Tibial nerve (tissue), 4 donors: ENCODE data around the gene GCLC. TPM values are rescaled to one million over a fixed set of nuclear protein-coding genes. Genes with fewer than 3 reads are reported as not detected.

Source experiments
- DNase-seq, 2 donors: peaks; one replicate each; pipeline ENCODE4 v3.0.0-alpha.2; 2019; ENCODE audit warnings: low spot score in 2 of 2
- H3K27ac ChIP-seq, 4 donors: fragments of 200-600 bp; sonication (generic) in 3 of 4; one replicate each; pipeline ENCODE4 v1.5.1; 2017 to 2019; ENCODE audit warnings: mild to moderate bottlenecking in 1 of 4
- H3K27me3 ChIP-seq, 2 donors: fragments of 200-600 bp; sonication (generic) in 1 of 2; one replicate each; pipeline versions ENCODE4 v1.5.1 to v1.6.0; 2017 to 2019
- H3K36me3 ChIP-seq, 3 donors: fragments of 200-600 bp; sonication (generic); one replicate each; pipeline ENCODE4 v1.5.1; 2018 to 2019
- H3K4me1 ChIP-seq, 4 donors: fragments of 200-600 bp; sonication (generic) in 3 of 4; one replicate each; pipeline ENCODE4 v1.5.1; 2017 to 2019
- H3K4me3 ChIP-seq, 4 donors: fragments of 200-600 bp; sonication (generic) in 3 of 4; one replicate each; pipeline ENCODE4 v1.5.1; 2017 to 2019; ENCODE audit warnings: mild to moderate bottlenecking in 1 of 4, moderate library complexity in 1 of 4
- H3K9me3 ChIP-seq, 4 donors: fragments of 200-600 bp; sonication (generic) in 3 of 4; one replicate each; pipeline ENCODE4 v1.5.1; 2017 to 2019
- EP300 ChIP-seq, 2 donors: sonication (generic); formaldehyde crosslinking; IDR thresholded peaks; one replicate each; pipeline ENCODE4 v1.6.1; 2017; ENCODE audit warnings: antibody characterized with exemption in 2 of 2, mild to moderate bottlenecking in 1 of 2
- POLR2A ChIP-seq, 2 donors: fragments of 450-650 bp; IDR thresholded peaks; one replicate each; pipeline ENCODE4 v1.6.1; 2017; ENCODE audit warnings: antibody characterized with exemption in 2 of 2, mild to moderate bottlenecking in 2 of 2, moderate library complexity in 2 of 2
- WGBS, 2 donors: methylation state at CpG; one replicate each; pipeline ENCODE4 v1.1.5; 2018; 5-methylcytosine and 5-hydroxymethylcytosine counted together
- total RNA-seq, 4 donors: library from RNA; depleted of rRNA; stranded (reverse); fragments of >200 nt; gene quantifications; one replicate each; pipeline ENCODE4 v1.1.0, GENCODE V29; 2016
- TF ChIP-seq, protein P1 (sequence below), 5 experiments: fragments of 200-600 bp in 3 of 5; fragments of 450-650 bp in 2 of 5; sonication (generic) in 3 of 5; IDR thresholded peaks; one replicate each; pipeline ENCODE4 v1.5.1; 2016 to 2019; ENCODE audit warnings: antibody characterized with exemption in 5 of 5, mild to moderate bottlenecking in 3 of 5, moderate library complexity in 2 of 5

The GCLC gene
- total RNA-seq, 4 donors from 2014 or later: 21.8 to 43.2 (median 32.0) TPM

DNA sequence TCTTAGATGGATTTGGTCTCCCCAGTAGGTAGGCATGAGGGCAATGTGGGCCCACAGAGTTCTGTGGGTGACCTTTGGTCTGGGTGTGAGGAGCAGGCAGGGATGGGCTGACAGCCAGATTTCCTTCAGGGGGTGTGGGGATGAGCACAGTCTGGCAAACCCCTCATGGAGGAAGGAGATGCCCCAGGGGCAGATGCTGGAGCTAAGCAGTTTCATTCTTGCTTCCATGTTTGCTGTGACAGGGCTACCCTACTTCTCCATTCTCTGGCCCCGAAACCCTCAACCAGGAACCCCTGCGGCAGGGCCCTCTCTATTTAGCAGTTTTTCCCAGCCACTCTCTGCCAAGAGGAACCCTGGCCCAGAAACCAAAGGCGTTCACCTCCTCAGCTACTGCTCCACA lies 40.4 kb downstream of the GCLC start:
- H3K4me1 ChIP-seq: no peaks in the 10 kb centered on the region
- no peak overlapping the region for H3K4me3 ChIP-seq
- 84 to 88% methylated on average over 3 of the region's 3 CpGs for WGBS, 2 donors
- TF ChIP-seq EP300 (IDR thresholded peaks at IDR 0.05) (no peak), POLR2A (IDR thresholded peaks at IDR 0.05) (no peak)
- TF ChIP-seq, protein P1, sequence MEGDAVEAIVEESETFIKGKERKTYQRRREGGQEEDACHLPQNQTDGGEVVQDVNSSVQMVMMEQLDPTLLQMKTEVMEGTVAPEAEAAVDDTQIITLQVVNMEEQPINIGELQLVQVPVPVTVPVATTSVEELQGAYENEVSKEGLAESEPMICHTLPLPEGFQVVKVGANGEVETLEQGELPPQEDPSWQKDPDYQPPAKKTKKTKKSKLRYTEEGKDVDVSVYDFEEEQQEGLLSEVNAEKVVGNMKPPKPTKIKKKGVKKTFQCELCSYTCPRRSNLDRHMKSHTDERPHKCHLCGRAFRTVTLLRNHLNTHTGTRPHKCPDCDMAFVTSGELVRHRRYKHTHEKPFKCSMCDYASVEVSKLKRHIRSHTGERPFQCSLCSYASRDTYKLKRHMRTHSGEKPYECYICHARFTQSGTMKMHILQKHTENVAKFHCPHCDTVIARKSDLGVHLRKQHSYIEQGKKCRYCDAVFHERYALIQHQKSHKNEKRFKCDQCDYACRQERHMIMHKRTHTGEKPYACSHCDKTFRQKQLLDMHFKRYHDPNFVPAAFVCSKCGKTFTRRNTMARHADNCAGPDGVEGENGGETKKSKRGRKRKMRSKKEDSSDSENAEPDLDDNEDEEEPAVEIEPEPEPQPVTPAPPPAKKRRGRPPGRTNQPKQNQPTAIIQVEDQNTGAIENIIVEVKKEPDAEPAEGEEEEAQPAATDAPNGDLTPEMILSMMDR (IDR thresholded peaks at IDR 0.05): no peak
- H3K36me3 ChIP-seq: peaks cover 0 to 86% (median 6%) of the 10 kb centered on the region in 3 donors
- no peak overlapping the region for H3K27ac ChIP-seq
- no peak for DNase-seq
- no peaks in the 10 kb centered on the region for H3K9me3 ChIP-seq
- H3K27me3 ChIP-seq: no peaks in the 10 kb centered on the region

DNA sequence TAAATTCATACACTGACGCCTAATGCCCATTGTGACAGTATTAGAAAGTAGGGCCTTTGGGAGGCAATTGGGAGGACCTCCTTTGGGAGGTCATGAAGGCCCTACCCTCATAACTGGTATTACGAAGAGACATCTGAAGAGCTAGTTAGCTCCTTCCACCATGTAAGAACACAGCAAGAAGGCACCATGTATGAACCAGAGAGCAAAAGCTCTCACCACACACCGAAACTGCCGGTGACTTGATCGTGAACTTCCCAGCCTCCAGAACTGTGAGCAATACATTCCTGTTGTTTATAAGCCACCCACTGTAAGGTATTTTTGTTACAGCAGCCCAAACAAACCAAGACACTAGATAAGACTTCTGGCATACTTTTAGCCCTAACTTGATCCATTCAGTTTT lies 41.8 kb downstream of the GCLC start:
- WGBS, 2 donors: 94 to 100% methylated on average over 5 of the region's 5 CpGs
- TF ChIP-seq POLR2A (IDR thresholded peaks at IDR 0.05): no peak
- TF ChIP-seq, protein P1 (IDR thresholded peaks at IDR 0.05): no peak
- no peak for TF ChIP-seq EP300 (IDR thresholded peaks at IDR 0.05)
- H3K27me3 ChIP-seq: no peaks in the 10 kb centered on the region
- no peaks in the 10 kb centered on the region for H3K4me1 ChIP-seq
- H3K36me3 ChIP-seq: peaks cover 0 to 86% (median 6%) of the 10 kb centered on the region in 3 donors
- H3K27ac ChIP-seq: no peak overlapping the region
- DNase-seq: no peak
- no peaks in the 10 kb centered on the region for H3K9me3 ChIP-seq
- H3K4me3 ChIP-seq: no peak overlapping the region

DNA sequence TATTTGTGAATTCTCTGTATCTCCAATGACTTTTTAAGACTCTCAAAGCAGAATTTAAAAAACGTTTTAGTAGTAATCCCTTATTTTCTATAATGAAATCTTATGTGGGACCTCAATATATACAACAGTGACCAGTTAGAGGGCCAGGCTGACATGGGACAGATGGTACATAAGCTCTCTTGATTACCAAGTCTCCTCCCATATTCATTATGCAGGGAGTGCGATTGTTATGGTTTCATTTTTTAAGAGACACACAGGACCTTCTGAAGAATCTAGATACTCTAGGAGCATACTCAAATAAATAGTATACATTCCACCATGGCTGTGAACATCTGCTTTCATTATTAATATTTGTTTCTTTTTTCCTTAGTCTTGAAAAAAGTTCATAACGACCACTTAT lies 43.5 kb downstream of the GCLC start:
- 66 to 67% methylated on average over 3 of the region's 3 CpGs for WGBS, 2 donors
- no peaks in the 10 kb centered on the region for H3K9me3 ChIP-seq
- H3K4me3 ChIP-seq: no peak overlapping the region
- no peaks in the 10 kb centered on the region for H3K4me1 ChIP-seq
- no peaks in the 10 kb centered on the region for H3K27me3 ChIP-seq
- no peak for TF ChIP-seq EP300 (IDR thresholded peaks at IDR 0.05)
- no peak for TF ChIP-seq POLR2A (IDR thresholded peaks at IDR 0.05)
- TF ChIP-seq, protein P1 (IDR thresholded peaks at IDR 0.05): no peak
- no peak for DNase-seq
- H3K27ac ChIP-seq: no peak overlapping the region
- peaks cover 0 to 75% (median 6%) of the 10 kb centered on the region in 3 donors for H3K36me3 ChIP-seq

DNA sequence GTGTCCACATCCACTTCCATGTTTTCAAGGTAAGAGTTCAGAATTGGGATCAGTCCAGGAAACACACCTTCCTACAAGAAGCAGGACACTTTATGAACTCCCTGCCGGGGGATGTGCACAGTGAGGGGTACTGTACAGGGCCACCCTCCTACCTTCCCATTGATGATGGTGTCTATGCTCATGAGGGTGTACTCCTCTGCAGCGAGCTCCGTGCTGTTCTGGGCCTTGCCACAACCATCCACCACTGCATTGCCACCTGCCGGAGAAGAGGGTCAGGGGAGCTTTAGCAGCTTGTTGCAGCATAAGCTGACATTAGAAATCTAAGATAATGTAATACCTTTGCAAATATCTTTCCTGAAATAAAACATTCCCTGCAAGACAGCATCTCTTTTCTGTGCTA lies 44.8 kb downstream of the GCLC start:
- TF ChIP-seq POLR2A (IDR thresholded peaks at IDR 0.05) (no peak), EP300 (IDR thresholded peaks at IDR 0.05) (no peak)
- TF ChIP-seq, protein P1 (IDR thresholded peaks at IDR 0.05): no peak
- peaks cover 0 to 62% (median 0%) of the 10 kb centered on the region in 3 donors for H3K36me3 ChIP-seq
- no peaks in the 10 kb centered on the region for H3K9me3 ChIP-seq
- no peak for DNase-seq
- no peak overlapping the region for H3K4me3 ChIP-seq
- H3K27me3 ChIP-seq: no peaks in the 10 kb centered on the region
- no peaks in the 10 kb centered on the region for H3K4me1 ChIP-seq
- no peak overlapping the region for H3K27ac ChIP-seq
- WGBS, 2 donors: 96 to 100% methylated on average over 4 of the region's 4 CpGs

DNA sequence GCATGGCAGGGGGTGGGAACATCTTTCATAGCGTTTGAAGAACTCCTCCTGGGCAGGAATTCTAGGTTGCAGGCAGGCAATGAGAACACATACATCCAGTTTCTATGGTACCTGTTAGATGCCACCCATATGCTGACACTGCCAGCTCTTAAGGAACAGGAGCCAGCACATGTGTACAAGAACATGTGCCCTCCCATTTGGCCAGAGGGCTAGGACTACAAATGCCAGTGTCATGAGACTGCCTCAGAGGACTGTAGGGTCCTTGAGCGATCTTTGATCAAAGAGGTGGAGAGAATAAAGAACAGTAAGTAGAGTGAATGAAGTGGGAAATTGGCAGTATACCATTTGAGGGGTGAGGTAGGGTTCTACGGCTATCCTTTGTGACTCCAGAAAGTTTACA lies 45.8 kb downstream of the GCLC start:
- Histone ChIP-seq H3K27me3 (no peaks in the 10 kb centered on the region), H3K27ac (no peak overlapping the region), H3K4me1 (no peaks in the 10 kb centered on the region), H3K36me3 (peaks cover 0 to 52% (median 0%) of the 10 kb centered on the region in 3 donors), H3K9me3 (no peaks in the 10 kb centered on the region), H3K4me3 (no peak overlapping the region)
- DNase-seq: no peak
- WGBS, 2 donors: 91 to 96% methylated on average over 3 of the region's 3 CpGs
- TF ChIP-seq, protein P1 (IDR thresholded peaks at IDR 0.05): no peak
- TF ChIP-seq EP300 (IDR thresholded peaks at IDR 0.05): no peak
